Activated CD8-positive, alpha-beta T cell treated with anti-CD3 and anti-CD28 coated beads for 36 hours (primary cell): ENCODE measurements around the gene HSPG2. TPM values are rescaled to one million over a fixed set of nuclear protein-coding genes. Genes with fewer than 3 reads are reported as not detected.

Experiments used
- ATAC-seq: fragments of 200-7000 bp; cut with Tn5 transposase; one replicate; pipeline ENCODE4 v1.10.0; 2021; ENCODE audit warnings: mild to moderate bottlenecking, moderate library complexity
- CTCF ChIA-PET: fragments of 350-600 bp; sonication (Branson Sonifier 250); formaldehyde crosslinking; loops from one replicate; lab custom pipeline; 2021; ENCODE audit warnings: antibody characterized with exemption; lab: Charles Lee
- POLR2A ChIA-PET: fragments of 350-600 bp; sonication (Branson Sonifier 250); formaldehyde crosslinking; loops from one replicate; lab custom pipeline; 2021; ENCODE audit warnings: antibody characterized with exemption; lab: Charles Lee
- DNase-seq: peaks from one replicate; pipeline ENCODE4 v3.0.0-alpha.2; 2020
- H3K27ac Mint-ChIP-seq: one replicate; pipeline ENCODE4 v1.8.0; 2021; ENCODE audit warnings: mild to moderate bottlenecking, mixed read lengths
- H3K27me3 Mint-ChIP-seq: one replicate; pipeline ENCODE4 v1.8.0; 2021; ENCODE audit warnings: mixed read lengths
- H3K36me3 Mint-ChIP-seq: one replicate; pipeline ENCODE4 v1.8.0; 2021; ENCODE audit warnings: low read depth, mixed read lengths
- H3K4me1 Mint-ChIP-seq: one replicate; pipeline ENCODE4 v1.8.0; 2021; ENCODE audit warnings: low read depth, mixed read lengths
- H3K4me3 Mint-ChIP-seq: one replicate; pipeline ENCODE4 v1.8.0; 2021; ENCODE audit warnings: mild to moderate bottlenecking, moderate library complexity, mixed read lengths
- H3K9me3 Mint-ChIP-seq: one replicate; pipeline ENCODE4 v1.8.0; 2021; ENCODE audit warnings: mixed read lengths
- CTCF ChIP-seq: fragments of 200-600 bp; IDR thresholded peaks from one replicate; pipeline ENCODE4 v1.8.0; 2022; ENCODE audit warnings: antibody characterized with exemption, mild to moderate bottlenecking
- intact Hi-C: fragments of 100-400 bp; cut with micrococcal nuclease; formaldehyde crosslinking; loops from one replicate; pipeline ENCODE4 v1.10.0; 2022
- total RNA-seq, 2 experiments: library from RNA; stranded (reverse); gene quantifications; one replicate each; pipeline ENCODE4 v1.2.3, GENCODE V29; 2021

The HSPG2 gene
- total RNA-seq, 2 experiments from 2014 or later, result 52.1 to 59.0 TPM

DNA sequence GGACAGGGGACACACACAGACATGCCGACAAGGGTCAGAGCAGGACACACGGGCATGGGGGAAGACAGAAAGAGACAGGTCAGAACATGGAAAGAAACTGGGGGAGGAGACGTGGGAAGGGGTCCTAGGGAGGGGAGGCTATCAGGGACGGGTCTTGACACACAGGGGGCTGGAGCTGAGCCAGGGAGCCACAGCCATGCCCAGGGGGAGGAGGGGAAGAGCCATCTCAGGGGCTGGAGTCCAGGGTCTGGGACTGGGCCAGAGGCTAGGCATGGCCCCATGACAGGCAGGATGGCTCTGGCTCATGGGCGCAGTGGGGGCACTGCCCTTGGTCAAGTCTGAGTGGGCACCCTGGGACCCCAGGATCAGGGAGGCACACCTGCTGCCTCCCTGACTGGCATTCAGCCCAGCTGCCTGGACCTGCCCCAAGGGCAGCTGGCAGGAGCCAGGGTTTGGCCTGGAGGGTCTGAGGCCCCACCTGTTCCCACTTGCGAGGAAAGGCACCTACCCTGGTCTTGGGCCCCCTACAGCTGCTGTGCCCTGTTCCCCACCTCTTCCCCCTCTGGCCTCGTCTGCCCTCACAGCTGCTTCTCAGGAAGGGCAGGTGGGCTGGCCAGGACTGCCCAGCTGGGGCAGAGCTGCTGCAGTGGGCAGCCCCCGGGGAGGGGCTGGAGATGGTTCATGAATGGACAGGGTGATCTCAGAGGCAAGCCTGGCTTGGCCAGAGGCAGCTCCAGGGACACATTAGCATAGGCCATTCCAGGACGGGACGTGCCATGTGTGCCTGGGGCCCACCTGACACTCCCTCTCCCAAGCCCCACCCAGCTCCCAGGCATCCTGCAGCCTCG, 42.9 kb downstream of the HSPG2 start:
- POLR2A ChIA-PET, result no interaction called here

GRCh38 chr1:21893046-21893805, 43.9 kb downstream of the HSPG2 start:
- no peaks in the 10 kb centered on the region for H3K36me3 Mint-ChIP-seq
- no peak for TF ChIP-seq CTCF
- DNase-seq, result no peak
- no peak overlapping the region for H3K4me3 Mint-ChIP-seq
- no peaks in the 10 kb centered on the region for H3K27me3 Mint-ChIP-seq
- H3K9me3 Mint-ChIP-seq, result no peaks in the 10 kb centered on the region
- H3K4me1 Mint-ChIP-seq, result no peaks in the 10 kb centered on the region
- ChIA-PET POLR2A (no interaction called here), CTCF (no interaction called here)
- no peak overlapping the region for H3K27ac Mint-ChIP-seq
- no peak for ATAC-seq
- intact Hi-C loops, result no loop called here

More for the DNA sequence above, 42.9 kb downstream of the HSPG2 start:
- DNase-seq (no peak), ATAC-seq (no peak)
- Mint-ChIP-seq H3K27me3 (no peaks in the 10 kb centered on the region), H3K4me3 (no peak overlapping the region), H3K27ac (no peak overlapping the region), H3K9me3 (no peaks in the 10 kb centered on the region), H3K36me3 (no peaks in the 10 kb centered on the region), H3K4me1 (no peaks in the 10 kb centered on the region)
- intact Hi-C loops, result no loop called here
- no peak for TF ChIP-seq CTCF
- CTCF ChIA-PET, result no interaction called here

- DNase-seq (no peak), ATAC-seq (no peak)
- no peak for TF ChIP-seq CTCF
- H3K4me3 Mint-ChIP-seq, result no peak overlapping the region
- H3K9me3 Mint-ChIP-seq, result no peaks in the 10 kb centered on the region
- no peak overlapping the region for H3K27ac Mint-ChIP-seq
- intact Hi-C loops, result no loop called here
- CTCF ChIA-PET, result no interaction called here
- H3K27me3 Mint-ChIP-seq, result no peaks in the 10 kb centered on the region
- POLR2A ChIA-PET, result no interaction called here
- H3K4me1 Mint-ChIP-seq, result no peaks in the 10 kb centered on the region
- no peaks in the 10 kb centered on the region for H3K36me3 Mint-ChIP-seq
Observed at GRCh38 chr1:21891621-21892479, 45.3 kb downstream of the HSPG2 start.

DNA sequence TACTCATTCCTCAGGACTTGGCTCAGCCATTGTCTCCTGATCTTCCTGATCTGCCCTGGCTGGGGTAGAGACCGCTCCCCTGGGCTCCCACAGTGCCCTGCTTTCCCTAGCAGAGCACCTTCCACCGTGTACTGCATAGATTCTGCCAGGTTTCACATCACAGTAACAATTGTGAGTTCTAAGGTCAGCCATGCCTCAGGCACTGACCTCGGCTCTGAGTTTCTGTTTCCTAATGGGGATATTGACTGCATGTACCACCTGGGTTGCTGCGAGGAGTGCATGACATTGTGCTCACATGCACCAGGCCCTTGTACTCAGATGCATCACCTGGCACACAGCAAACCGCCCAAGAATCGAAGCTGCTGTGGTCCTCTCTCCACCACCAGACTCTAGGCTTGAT, 46.0 kb downstream of the HSPG2 start:
- POLR2A ChIA-PET, result no interaction called here
- CTCF ChIA-PET, result no interaction called here
- DNase-seq (no peak), ATAC-seq (no peak)
- no peak overlapping the region for H3K4me3 Mint-ChIP-seq
- H3K36me3 Mint-ChIP-seq, result no peaks in the 10 kb centered on the region
- H3K9me3 Mint-ChIP-seq, result no peaks in the 10 kb centered on the region
- H3K4me1 Mint-ChIP-seq, result no peaks in the 10 kb centered on the region
- TF ChIP-seq CTCF, result no peak
- H3K27me3 Mint-ChIP-seq, result no peaks in the 10 kb centered on the region
- intact Hi-C loops, result no loop called here
- no peak overlapping the region for H3K27ac Mint-ChIP-seq
